Astrocyte of the cerebellum (primary cell): ENCODE data around the gene GRAMD2B.

ENCODE experiments used
- DNase-seq: peaks from one replicate; pipeline ENCODE4 v3.0.0-alpha.2; 2011; ENCODE audit warnings: low read depth
- H3K4me3 ChIP-seq: 2 replicates; pipeline ENCODE4 v1.5.1; 2011; ENCODE audit warnings: mild to moderate bottlenecking, low read depth, low read length, moderate library complexity
- CTCF ChIP-seq: IDR thresholded peaks from 2 replicates; pipeline ENCODE4 v1.5.1; 2012; ENCODE audit warnings: low read length, low read depth, moderate library complexity, mild to moderate bottlenecking; ENCODE audit errors: missing control alignments
- in situ Hi-C: cut with HindIII; loops from 2 replicates; pipeline ENCODE4 v1.10.0; 2017; ENCODE audit warnings: low sequenced_read_pairs

The GRAMD2B gene

GRCh38 chr5:126542441-126542840 lies 119.2 kb downstream of the GRAMD2B start:
- in situ Hi-C loops, result loop anchor here (5.0 kb wide), 1 partner anchor 50 kb away; no protein-coding TSS in a partner anchor
- no peak for TF ChIP-seq CTCF
- H3K4me3 ChIP-seq, result no peak overlapping the region
- DNase-seq, result no peak

GRCh38 chr5:126543009-126543408 lies 119.8 kb downstream of the GRAMD2B start:
- in situ Hi-C loops, result loop anchor here (5.0 kb wide), 1 partner anchor 49 kb away; no protein-coding TSS in a partner anchor
- no peak for TF ChIP-seq CTCF
- no peak overlapping the region for H3K4me3 ChIP-seq
- DNase-seq, result no peak

GRCh38 chr5:126543660-126544059 lies 120.5 kb downstream of the GRAMD2B start:
- TF ChIP-seq CTCF, result no peak

More at GRCh38 chr5:126543660-126544059, 120.5 kb downstream of the GRAMD2B start:
- no peak overlapping the region for H3K4me3 ChIP-seq
- no peak for DNase-seq
- in situ Hi-C loops, result loop anchor here (5.0 kb wide), 1 partner anchor 49 kb away; no protein-coding TSS in a partner anchor
